DMS153 treated with DMSO at 0.1 percent for 48 hours (cell line): ENCODE data around the gene PDZK1IP1.
"Not testable (repeated sequence)": the region's sequence is repeated elsewhere in the genome, so short reads cannot be mapped to it uniquely, and the experiment has no call there.

Source experiments
- DNase-seq: peaks from one replicate; lab custom pipeline; 2025; ENCODE audit not compliant: unreplicated experiment; lab: John Stamatoyannopoulos, UW

The PDZK1IP1 gene

DNA sequence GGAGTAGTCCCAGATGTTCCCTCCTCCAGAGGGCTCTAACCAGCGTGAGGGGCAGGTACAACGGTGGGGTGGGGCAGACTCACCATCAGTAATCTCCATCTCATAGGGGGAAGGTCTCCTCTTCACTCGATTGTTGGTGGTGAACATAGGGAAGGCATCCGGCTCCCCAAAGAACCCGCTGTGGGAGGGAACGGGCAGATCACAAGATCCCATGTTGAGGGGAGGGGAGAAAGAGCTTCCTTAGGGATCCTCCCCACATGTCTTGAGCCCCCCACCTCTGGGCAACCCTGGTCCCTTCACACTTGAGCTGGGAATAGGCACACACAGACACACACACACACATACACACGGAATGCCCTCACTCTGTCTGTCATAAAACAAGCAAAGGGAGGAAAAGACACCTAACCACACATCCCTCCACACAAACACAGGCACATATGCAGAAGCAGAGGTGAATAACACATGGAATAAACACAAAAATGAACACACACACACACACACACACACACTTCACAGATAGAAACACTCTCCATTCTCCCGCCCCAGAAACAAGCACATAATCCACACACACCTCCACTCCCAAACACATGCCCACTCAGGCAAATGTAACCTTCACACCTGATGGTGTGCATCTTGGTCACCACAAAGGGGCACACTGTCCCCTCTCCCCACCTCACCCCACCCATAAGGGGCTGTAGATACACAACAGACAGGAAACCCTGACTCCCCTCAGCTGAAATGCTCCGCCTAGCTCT is 34.3 kb upstream of the PDZK1IP1 start:
- no peak for DNase-seq

DNA sequence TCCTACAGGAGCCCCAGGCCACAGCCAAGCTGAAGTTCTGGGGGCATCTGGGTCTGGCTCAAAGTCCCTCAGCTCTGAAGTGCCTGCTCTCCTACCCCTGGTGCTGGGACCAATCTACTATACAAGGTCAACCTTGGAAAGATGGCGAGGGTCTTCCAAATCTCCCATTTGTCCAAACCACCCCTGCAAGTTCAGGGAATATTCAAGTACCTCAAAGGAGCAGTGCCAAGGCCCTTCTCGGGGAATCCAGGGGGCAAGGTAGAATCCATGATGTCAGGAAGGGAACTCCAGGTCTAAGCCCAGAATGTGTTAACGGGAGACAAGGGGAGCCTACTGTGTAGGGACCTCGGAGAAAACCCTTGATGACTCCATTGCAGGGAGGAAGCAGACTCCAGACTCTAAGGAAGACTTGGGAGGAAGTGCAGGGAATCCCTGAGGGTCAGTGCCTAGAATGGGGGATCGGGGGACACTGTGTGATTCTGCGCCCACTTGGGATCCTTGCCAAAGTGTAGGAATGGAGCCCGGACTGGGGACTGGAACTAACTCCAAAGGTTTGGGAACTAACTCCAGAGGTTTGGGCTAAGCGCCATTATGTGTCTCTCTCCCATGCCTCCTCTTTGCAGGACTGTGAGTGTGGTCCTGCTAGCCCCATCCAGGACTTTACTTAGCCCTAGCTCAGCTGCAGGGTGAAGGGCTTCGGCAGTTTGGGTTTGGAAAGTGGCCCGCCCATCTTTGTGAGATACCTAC is 33.5 kb upstream of the PDZK1IP1 start:
- DNase-seq: no peak

DNA sequence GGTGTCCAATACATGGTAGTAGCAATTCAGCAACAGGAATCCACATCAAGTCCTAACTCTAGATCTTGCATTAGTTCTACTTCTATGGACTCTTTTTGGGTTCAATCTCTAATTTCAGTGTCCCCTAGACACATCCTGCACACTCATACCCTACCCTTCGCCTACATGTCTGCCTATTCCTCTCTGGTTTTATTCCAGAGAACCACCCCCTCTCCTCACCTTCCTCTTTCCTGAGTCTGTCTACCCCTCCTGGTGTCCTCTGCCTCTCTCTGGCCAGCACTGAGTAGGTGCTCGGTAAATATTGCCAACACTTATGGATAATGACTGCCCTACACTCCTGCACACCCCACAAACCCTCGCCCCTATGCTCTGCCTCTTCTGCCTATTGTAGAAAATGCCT is 32.6 kb upstream of the PDZK1IP1 start:
- no peak for DNase-seq

GRCh38 chr1:47219590-47220220 is 29.9 kb upstream of the PDZK1IP1 start:
- no peak for DNase-seq

- DNase-seq: no peak
Measured at GRCh38 chr1:47219001-47219400, 29.2 kb upstream of the PDZK1IP1 start.

DNA sequence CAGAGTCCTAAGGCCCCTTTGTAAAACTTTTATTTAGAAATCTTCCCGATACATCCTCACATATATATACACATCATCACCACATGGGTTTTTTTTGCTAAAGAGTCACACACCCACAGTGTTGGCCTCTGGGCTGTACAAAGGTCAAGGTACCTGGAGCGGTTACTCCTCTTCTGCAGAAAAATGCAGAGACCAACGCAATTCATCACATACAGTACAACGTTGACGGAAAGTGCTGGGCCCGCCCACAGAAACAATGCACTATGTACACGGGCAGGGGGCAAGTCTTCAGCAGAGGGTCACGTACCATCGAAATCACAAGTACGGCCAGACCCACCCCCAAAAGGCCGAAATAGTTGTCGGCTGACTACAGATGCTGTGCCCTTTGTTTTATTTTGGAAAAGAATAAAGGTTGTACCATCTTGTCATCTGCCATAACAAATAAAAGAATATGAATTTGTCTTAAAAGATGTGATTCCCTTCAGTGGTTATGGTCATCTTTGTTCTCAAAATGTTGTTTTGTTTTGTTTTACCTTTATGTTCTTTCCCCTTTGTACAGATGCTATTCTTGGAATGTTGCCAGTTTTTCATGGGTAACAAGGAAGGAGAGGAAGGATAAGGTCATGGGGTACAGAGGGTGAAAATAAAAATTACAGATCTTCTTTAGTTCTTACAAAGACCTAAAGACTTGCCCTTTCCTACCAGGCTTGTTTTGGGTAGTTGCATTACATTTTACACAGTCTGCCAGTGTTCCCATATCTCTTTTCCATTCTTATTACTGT is 26.6 kb upstream of the PDZK1IP1 start:
- DNase-seq: no peak

- no peak for DNase-seq
Measured at GRCh38 chr1:47215713-47216112, 25.9 kb upstream of the PDZK1IP1 start.

DNA sequence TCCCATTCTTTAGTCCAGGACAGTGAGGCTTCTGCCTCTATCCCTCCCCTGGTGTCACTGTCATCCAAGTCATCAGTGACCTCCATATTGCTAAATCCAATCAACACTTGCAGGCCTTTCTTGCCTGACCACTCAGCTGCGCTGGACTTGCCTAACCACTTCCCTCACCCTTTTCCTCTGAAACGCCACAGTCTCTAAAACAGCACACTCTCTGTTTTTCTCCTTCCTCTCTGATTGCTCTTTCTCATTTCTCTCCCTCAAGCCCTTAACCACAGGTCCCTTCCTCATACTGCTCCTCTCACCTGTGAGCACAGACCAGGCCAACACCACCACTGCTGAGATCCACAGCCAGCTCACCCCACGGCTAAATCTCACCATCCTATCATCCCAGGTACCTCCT is 24.7 kb upstream of the PDZK1IP1 start:
- DNase-seq: no peak

DNA sequence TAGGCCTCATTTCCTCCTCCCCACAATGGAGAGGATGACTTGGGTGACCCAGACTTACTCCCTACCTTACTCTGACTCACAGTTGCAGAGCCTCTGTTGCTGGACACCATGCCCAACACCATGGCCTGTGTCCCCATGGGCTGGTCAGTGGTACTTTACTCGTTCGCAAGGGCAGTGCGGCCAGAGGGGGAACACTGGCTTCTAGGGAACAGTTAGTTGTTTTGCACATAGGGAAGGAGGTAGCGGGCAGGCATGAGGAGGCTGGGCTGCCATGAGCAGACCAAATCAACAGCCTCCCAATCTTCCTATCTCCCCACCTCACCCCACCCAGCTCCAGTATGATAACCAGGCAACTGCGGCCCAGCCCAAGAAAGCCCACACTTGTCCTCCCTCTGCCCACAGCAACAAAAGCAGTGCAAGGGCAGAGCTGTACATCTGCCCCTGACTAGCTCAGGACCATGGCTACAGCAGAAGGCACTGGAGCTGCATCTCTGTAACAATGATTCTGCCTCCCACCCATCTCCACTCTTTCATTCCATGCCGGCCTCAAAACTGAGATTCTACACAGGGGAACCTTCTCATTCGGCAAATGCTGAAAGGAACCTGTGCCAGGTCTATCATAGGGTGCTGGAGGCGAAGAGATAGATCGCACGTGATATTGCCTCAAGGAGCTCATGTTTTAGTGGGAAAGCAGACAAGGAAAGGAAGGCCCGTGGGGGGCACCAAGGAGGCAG is 23.6 kb upstream of the PDZK1IP1 start:
- DNase-seq: no peak

DNA sequence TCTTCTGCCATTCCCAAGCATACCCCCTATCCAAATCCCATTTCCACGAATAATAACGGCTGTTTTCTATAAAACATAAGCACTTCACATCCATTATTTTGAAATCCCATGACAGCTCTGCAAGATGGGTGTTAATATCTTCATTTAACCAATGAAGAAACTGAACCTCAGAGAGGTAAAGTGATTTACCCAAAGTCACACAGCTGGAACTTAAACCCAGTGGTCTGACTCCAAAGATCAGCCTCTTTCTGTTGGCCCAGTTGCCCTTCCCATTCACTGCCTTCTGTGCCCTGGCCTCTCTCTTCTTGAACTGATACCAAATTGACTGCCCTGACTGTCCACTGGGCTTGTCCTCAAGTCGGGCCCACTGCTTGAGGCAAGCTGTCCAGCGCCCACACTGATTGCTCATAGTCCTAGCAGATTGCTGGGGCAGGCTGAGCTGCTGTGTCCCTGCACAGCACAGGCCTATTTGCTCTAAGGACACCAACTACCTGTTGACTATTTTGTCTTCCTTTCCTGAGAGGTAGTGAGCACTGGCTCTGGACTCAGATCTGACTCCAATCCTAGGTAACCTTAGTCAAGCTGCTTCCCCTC is 22.9 kb upstream of the PDZK1IP1 start:
- no peak for DNase-seq

GRCh38 chr1:47211796-47212269 is 22.0 kb upstream of the PDZK1IP1 start:
- DNase-seq: no peak

- no peak for DNase-seq
Measured at GRCh38 chr1:47210666-47211065, 20.8 kb upstream of the PDZK1IP1 start.

GRCh38 chr1:47209725-47210325 is 20.0 kb upstream of the PDZK1IP1 start:
- no peak for DNase-seq

- DNase-seq: no peak
Measured at GRCh38 chr1:47209091-47209490, 19.3 kb upstream of the PDZK1IP1 start.

DNA sequence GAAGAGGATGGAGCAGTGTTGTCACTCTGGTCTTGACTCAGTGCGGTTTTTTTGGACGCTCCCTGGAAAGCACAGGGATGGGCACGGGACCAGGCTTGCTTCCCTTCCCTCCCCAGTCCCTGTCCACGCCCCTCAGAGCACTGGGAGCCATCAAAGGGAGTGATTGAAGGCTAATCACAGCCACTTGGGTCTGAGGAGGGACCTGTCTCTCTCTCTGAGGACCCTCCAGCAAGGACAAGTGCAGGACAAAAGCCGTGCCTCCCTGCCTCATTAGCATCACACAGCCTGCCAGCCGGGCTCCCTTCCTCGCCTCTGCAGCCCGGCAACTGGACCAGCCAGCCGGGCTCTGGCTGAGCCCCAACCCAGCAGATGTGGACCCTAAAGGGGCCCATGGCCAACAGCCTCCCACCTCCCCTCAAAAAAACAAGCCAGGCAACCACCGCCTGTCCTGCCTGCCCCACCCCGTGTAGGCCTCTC is 18.6 kb upstream of the PDZK1IP1 start:
- DNase-seq: no peak

DNA sequence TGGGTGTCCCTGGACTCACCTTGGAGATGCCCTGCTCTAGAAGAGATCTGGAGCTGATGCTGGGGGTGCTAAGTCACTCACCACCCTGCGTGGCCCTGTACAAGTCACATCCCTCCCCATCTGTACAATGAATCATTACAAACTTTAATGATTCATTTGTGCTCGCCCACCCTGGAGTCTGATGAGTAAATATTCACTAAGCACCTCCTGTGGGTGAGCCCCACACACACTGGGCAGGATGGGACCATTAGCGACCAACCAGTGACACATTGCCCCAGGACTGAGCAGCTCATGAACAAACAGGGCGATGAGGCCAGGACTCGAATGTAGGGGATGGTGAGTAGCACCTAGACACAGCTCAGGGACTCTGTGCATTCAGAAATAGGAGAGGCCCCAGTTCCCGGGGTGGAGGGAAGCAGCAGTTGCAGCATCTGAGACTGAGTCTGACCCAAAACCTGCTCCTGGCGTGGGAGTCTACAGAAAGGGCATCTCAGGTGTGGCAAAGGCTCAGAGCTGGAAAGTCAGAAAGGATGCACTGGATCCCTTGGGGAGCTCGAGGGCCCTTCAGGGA is 18.1 kb upstream of the PDZK1IP1 start:
- no peak for DNase-seq

DNA sequence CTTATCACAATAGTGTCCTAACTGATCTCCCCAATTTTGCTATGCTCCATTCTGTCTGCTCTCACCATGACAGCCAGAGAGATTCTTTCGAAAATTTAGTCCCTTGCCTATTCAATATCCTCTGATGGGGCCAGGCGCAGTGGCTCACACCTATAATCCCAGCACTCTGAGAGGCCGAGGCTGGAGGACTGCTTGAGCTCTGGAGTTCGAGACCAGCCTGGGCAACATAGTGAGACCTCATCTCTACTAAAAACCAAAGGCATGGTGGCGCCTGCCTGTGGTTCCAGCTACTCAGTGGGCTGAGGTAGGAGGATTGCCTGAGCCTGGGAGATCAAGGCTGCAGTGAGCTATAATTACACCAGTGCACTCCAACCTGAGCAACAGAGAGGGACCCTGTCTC is 16.1 kb upstream of the PDZK1IP1 start:
- DNase-seq: no peak

GRCh38 chr1:47203504-47203903 is 13.7 kb upstream of the PDZK1IP1 start:
- DNase-seq: not testable (repeated sequence)

DNA sequence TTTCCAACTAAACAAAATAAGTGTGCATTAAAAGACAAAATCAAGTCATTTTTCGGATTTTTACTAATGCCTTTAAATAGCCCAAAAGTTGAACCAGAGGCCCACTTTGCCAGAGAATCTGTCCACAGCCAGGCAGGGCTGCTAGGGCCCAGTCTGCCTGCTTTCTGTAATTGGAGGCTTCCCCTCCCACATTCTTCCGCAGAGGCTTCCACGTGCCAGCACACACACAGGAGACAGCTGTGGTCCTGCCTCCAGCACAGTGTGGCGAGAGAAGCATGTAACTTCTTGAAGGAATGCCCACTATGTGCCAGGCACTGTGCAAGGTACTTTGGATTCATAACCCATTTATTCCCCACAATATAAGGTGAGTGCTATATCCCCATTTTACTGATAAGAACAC is 11.3 kb upstream of the PDZK1IP1 start:
- DNase-seq: no peak
